ENCODE data around the gene AKNAD1. TPM values are rescaled to one million over a fixed set of nuclear protein-coding genes. Genes with fewer than 3 reads are reported as not detected.

AKNAD1 gene
- polyA plus RNA-seq, 1 donor from 2014 or later, result not detected

DNA sequence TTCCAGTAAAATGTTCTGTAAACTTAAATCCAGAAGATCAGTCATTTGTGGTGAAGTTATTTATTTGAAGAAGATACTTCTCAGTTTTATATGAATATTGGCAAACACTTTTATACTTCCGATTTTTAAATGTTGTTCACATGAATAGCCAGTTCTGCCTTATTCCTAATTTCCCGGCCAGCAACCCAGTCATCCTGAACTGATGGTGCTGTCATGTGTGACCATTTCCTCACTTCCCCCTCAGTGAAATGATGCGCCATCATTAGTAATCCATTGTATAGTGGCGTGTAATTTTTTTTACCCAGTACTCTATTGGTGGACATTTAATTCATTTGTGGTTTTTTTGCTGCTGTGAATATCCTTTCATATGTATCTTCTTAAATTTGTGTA, 36.2 kb upstream of the AKNAD1 start:
- Histone ChIP-seq H3K79me2 (replicated peaks; ENCODE audit: insufficient read depth, low read length) (no peaks in the 10 kb centered on the region), H3K9me3 (ENCODE audit: low read length) (no peaks in the 10 kb centered on the region), H2AFZ (ENCODE audit: low read depth, low read length) (no peak overlapping the region), H3K9me2 (ENCODE audit: insufficient read depth, low read length) (no peaks in the 10 kb centered on the region), H3F3A (ENCODE audit: insufficient read depth, low read length, poor library complexity, severe bottlenecking) (no peaks in the 10 kb centered on the region), H3K27ac (ENCODE audit: low read length) (no peak overlapping the region), H3K9ac (ENCODE audit: low read length) (no peak overlapping the region), H3K36me3 (ENCODE audit: insufficient read depth, low read length) (no peaks in the 10 kb centered on the region), H3K27me3 (ENCODE audit: insufficient read depth, low read depth, low read length) (no peaks in the 10 kb centered on the region), H4K20me1 (ENCODE audit: insufficient read depth) (no peaks in the 10 kb centered on the region), H3K4me2 (ENCODE audit: low read length) (no peak overlapping the region), H3K4me3 (ENCODE audit: low read length) (no peak overlapping the region)
- no peak for TF ChIP-seq EZH2 (IDR thresholded peaks at IDR 0.05; ENCODE audit: borderline replicate concordance, insufficient read depth, low read length, poor library complexity, severe bottlenecking)

GRCh38 chr1:108892356-108893140, 35.7 kb upstream of the AKNAD1 start:
- no peak overlapping the region for H3K9ac ChIP-seq (ENCODE audit: low read length)
- H3K4me2 ChIP-seq (ENCODE audit: low read length), result no peak overlapping the region
- H3F3A ChIP-seq (ENCODE audit: insufficient read depth, low read length, poor library complexity, severe bottlenecking), result no peaks in the 10 kb centered on the region
- H3K27me3 ChIP-seq (ENCODE audit: insufficient read depth, low read depth, low read length), result no peaks in the 10 kb centered on the region
- no peak overlapping the region for H2AFZ ChIP-seq (ENCODE audit: low read depth, low read length)
- H3K36me3 ChIP-seq (ENCODE audit: insufficient read depth, low read length), result no peaks in the 10 kb centered on the region
- no peaks in the 10 kb centered on the region for H4K20me1 ChIP-seq (ENCODE audit: insufficient read depth)
- TF ChIP-seq EP300 (conservative IDR thresholded peaks at IDR 0.05; ENCODE audit: poor library complexity, severe bottlenecking) (no peak), TAF1 (IDR thresholded peaks at IDR 0.05; ENCODE audit: low read depth) (no peak), RAD21 (conservative IDR thresholded peaks at IDR 0.05) (no peak), MXI1 (conservative IDR thresholded peaks at IDR 0.05; ENCODE audit: poor library complexity, severe bottlenecking) (no peak), EZH2 (IDR thresholded peaks at IDR 0.05; ENCODE audit: borderline replicate concordance, insufficient read depth, low read length, poor library complexity, severe bottlenecking) (no peak), SMC3 (conservative IDR thresholded peaks at IDR 0.05; ENCODE audit: poor library complexity) (no peak), POLR2AphosphoS5 (IDR thresholded peaks at IDR 0.05) (no peak)
- TF ChIP-seq, protein P1, sequence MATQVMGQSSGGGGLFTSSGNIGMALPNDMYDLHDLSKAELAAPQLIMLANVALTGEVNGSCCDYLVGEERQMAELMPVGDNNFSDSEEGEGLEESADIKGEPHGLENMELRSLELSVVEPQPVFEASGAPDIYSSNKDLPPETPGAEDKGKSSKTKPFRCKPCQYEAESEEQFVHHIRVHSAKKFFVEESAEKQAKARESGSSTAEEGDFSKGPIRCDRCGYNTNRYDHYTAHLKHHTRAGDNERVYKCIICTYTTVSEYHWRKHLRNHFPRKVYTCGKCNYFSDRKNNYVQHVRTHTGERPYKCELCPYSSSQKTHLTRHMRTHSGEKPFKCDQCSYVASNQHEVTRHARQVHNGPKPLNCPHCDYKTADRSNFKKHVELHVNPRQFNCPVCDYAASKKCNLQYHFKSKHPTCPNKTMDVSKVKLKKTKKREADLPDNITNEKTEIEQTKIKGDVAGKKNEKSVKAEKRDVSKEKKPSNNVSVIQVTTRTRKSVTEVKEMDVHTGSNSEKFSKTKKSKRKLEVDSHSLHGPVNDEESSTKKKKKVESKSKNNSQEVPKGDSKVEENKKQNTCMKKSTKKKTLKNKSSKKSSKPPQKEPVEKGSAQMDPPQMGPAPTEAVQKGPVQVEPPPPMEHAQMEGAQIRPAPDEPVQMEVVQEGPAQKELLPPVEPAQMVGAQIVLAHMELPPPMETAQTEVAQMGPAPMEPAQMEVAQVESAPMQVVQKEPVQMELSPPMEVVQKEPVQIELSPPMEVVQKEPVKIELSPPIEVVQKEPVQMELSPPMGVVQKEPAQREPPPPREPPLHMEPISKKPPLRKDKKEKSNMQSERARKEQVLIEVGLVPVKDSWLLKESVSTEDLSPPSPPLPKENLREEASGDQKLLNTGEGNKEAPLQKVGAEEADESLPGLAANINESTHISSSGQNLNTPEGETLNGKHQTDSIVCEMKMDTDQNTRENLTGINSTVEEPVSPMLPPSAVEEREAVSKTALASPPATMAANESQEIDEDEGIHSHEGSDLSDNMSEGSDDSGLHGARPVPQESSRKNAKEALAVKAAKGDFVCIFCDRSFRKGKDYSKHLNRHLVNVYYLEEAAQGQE (IDR thresholded peaks at IDR 0.05; ENCODE audit: borderline replicate concordance), result no peak
- TF ChIP-seq, protein P2, sequence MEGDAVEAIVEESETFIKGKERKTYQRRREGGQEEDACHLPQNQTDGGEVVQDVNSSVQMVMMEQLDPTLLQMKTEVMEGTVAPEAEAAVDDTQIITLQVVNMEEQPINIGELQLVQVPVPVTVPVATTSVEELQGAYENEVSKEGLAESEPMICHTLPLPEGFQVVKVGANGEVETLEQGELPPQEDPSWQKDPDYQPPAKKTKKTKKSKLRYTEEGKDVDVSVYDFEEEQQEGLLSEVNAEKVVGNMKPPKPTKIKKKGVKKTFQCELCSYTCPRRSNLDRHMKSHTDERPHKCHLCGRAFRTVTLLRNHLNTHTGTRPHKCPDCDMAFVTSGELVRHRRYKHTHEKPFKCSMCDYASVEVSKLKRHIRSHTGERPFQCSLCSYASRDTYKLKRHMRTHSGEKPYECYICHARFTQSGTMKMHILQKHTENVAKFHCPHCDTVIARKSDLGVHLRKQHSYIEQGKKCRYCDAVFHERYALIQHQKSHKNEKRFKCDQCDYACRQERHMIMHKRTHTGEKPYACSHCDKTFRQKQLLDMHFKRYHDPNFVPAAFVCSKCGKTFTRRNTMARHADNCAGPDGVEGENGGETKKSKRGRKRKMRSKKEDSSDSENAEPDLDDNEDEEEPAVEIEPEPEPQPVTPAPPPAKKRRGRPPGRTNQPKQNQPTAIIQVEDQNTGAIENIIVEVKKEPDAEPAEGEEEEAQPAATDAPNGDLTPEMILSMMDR (IDR thresholded peaks at IDR 0.05; ENCODE audit: poor library complexity, severe bottlenecking), result no peak
- H3K27ac ChIP-seq (ENCODE audit: low read length), result no peak overlapping the region
- H3K9me3 ChIP-seq (ENCODE audit: low read length), result no peaks in the 10 kb centered on the region
- no peaks in the 10 kb centered on the region for H3K9me2 ChIP-seq (ENCODE audit: insufficient read depth, low read length)
- no peaks in the 10 kb centered on the region for H3K79me2 ChIP-seq (replicated peaks; ENCODE audit: insufficient read depth, low read length)
- no peak overlapping the region for H3K4me3 ChIP-seq (ENCODE audit: low read length)
